ENCODE data around the gene PTPRG.

Gene PTPRG

DNA sequence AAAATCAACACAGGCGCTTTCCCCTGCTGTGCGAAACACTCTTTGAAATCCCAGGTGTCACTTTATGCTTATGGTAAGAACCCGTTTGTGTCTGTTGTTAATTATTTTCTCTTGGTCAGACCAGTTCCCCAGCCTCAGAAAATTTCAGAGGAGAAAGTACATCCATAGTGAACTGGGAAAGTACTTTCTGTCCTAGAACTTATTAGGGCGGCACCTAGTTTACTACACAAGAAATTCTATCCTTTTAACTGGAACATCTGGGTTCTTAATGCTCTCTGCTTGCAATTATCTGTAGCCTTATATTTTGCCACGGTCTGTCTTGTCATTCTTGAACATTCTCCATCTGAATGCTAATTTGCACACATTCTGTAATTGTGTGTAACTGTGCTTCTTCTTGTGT, 215.0 kb downstream of the PTPRG start:
- no peak for DNase-seq

DNA sequence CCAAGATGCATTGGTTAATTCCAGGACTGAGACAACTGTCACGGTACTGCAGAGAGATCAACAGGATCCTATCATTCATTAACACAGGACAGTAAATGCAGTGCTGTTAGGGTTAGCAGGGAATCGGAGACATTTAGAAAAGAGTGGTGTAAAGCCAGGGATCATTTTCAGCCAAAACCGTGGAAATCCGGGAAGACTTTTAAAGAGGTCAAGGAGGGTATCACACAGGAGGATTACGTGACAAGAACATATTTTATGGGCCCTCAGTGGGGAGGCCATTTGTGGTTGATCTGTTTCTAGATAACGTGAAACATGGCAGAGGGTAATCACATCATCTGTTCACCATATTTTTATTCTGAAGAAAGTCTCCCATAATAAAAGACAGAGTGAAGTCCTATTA, 216.1 kb downstream of the PTPRG start:
- no peak for DNase-seq

DNA sequence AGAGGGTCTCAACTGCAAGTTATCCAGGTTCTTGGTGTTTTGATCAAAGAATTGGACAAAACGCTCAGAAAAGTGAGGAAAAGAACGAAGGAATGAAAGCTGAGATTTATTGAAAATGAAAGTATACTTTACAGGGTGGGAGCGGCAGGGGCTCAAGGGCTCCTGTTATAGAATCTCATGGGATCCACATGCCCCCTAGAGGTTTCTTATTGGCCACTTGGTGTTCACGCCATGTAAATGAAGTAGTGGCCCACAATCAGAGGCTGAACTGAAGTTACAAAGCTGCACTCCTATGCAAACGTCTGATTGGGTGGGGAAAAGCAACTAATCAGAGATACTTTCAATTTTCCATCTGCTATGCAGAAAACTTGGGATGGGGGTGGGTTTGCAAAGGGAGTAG, 216.7 kb downstream of the PTPRG start:
- DNase-seq, result no peak

DNA sequence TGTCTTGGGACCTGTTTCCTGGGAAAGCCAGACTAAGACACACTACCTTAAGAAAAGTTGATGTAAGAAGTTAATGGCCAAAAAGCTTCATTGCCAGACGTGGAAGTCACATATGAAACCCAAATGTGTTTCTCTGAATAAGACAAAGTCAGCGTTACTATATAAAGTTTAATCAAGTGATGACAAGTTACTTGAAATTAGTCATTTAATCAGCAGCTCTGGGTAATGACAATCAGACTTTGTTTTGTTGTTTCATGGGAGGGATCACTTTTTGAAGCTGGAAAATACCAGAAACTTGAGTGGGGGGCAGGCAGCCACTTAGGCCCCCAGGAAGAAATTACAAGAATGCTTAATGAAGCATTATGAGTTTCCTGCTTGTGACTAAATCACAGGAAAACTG, 218.6 kb downstream of the PTPRG start:
- DNase-seq, result no peak

DNA sequence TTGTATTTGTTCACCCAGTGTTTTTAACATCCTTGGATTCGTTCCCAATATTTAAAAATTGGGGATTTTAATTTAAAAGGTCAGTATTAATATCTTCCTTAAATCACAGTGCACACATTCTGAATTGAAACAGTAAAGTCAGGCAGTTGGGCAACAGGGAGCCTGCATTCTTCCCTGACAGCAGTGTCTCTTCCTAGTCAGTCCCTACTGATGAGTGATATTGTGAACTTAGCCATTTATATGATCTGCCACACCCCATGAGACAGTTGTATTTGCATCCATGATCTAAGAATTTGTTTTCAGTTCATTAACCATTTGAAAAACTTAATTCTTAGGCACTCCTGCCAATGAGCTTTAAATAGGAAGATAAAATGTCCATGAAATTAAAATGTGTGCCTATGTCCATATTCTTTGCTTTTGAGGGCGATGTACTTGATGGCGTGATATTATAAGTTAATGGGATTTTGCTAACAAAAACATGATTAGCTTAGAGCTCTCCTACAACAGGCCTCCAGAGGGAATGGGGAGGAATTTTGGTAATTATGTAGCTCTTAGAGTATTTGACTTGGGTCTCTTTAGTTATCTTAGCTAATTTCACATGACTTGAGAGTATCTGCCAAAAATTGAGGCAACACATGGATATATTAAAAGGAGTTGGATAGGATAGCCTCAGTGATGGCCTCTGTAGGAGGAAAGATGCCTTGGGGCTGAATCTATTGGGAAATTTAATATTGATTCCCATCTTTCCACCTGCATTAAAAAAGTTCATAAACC, 219.3 kb downstream of the PTPRG start:
- DNase-seq, result no peak

DNA sequence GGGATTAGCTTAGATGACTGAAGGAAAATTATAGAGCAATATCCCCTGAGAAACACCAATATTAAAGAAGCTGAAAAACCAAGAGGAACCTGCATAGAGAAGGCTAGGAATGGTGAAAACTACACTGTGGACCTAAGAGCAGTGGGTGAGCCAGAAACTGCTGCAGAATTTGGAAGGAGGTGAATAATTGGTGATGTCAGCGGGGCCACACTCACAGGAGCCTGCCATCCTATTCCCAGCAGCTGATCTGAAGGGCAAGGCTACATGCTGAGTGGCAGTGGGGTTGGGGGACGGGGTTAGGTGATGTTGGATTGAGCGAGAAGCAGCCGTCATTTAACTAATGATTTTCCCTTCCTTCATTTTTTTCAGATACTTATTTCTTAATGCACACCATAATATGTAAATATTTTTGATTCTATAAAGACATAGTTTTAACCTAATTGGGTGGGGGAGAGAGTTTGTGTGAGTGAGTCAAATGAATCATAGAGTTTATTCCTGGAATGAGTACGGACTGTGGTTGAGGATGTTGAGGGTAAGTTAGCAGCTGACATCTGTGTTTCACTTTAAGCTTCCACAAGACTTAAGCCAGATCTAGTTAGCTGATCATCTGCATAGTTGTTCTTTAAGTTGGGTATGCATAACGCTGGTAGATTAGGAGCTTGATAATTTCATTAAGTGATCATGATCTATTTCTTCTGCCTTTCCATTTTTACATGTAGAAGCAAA, 222.8 kb downstream of the PTPRG start:
- DNase-seq, result no peak

DNA sequence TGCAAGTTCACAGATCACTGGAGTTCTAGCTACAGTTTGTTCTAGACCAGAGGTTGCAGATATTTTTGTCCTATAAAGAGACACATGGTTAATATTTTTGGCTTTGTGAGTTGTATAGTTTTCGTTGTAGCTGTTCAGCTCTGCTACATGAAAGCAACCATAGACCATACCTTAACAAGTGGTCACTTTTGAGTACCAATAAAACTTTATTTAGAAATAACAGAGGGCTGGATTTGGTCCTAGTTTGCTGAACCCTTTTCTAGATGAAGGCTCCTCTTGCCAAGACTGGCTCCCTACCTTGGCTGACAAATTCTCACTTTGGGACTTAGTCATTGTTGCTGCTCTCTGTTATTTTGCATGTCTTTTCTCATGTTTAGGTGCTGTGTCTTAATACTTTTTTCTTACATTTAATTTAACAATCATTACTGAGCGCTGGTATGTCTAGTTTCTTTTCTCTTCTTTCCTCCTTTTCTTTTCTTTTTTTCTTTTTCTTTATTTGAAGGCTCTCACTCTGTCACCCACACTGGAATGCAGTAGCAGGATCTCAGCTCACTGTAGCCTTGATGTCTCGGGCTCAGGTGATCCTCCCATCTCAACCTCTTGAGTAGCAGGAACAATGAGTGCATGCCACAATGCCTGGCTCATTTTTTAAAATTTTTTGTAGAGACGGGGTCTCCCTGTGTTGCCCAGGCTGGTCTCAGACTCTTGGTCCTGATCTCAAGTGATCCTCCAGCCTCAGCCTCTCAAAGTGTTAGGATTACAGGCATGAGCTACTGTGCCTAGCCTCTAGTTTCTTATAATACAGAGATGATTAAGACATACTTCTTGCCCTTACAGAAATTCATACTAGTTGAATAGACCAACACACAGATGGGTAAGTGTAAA, 227.5 kb downstream of the PTPRG start:
- no peak for DNase-seq

DNA sequence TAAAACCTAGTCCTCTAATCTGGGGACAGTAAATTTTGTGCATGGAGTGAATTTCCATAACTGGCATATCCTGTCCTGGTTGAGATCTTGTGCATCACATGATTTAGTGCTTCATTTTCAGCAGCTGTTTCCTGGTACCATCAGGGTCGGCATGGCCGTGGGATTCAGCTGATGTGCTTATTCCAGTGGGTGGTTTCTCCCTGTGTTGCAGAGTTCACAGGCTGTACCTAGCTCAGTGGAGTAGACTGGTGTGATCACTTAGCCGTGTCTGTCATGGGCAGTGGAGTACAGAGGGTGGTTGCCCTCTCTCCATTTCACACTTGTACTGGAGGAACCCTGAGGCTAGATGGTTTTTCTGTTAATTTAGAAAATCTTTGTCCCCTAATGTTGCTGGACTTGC, 228.5 kb downstream of the PTPRG start:
- no peak for DNase-seq

DNA sequence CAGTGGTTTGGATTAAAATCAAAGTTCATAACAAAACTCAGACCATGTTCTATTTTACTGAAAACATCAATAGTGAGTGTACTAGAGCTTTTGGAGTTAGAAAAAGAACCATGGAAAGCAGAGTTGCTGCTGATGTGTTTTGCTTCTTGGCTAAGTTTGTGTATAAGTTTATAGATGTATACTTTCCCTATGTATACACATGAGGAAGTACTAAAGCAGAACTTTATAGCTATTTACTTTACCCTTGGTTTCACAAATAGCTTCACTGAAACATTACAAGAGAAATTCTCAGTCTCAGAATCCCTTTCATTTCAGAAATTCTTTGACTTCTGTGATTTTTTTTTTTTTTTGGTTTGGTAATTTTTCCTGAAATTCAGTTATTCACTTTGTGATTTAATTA, 229.0 kb downstream of the PTPRG start:
- no peak for DNase-seq

DNA sequence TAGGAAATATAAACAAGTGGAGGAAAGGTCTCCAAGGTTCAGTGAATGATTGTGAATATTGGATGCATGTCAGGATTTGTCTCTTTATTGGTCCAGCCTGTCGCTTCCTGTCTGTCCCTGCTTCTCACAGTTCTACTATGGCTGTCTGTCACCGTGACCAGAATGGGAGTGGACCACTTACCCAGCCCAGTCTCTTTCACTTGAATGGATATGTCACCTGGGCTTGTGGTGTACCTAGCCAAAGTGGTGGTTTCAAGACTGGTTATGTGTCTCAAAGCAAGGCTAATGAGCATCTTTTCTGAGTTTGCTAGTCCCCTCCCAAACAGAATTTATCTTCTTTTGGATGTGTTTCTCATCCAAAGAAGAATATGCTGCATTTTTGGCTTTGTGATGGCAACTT, 231.7 kb downstream of the PTPRG start:
- no peak for DNase-seq

DNA sequence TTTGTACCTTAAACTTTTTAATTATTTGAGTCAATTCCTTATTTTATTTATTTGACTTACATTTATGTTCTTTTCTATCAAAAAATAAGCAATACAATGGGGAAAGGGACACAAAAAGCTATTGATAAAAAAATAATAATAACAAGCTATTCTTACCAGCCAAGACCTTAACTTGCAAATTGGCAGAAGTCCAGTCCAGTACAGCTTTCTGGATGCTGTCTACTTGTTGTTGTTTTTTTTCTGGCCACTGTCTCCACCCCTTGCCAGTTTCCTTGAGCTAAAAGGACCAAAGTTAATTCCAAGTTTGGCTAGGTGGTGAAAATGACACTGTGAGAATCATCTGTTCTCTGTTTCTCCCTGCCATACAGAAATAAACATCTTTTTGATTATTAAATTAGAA, 232.2 kb downstream of the PTPRG start:
- DNase-seq, result no peak

DNA sequence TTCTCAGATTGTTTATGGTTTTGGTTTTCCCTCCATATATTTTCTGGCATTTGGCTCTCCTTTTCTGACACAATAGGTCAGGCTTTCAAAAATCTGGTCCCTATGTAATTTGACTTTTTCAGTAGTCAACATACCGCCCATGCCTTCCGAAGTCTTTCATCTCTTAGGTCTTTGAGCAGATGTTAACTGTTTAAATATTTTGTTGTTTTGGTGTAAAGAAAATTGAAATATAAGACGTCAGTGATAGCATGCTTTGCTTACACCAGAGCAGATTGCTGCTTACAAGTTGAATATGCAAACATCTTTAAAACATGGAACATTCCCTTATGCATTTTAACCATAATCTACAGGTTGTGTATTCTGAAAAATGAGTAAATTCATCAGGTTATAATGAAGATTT, 233.0 kb downstream of the PTPRG start:
- DNase-seq, result no peak

DNA sequence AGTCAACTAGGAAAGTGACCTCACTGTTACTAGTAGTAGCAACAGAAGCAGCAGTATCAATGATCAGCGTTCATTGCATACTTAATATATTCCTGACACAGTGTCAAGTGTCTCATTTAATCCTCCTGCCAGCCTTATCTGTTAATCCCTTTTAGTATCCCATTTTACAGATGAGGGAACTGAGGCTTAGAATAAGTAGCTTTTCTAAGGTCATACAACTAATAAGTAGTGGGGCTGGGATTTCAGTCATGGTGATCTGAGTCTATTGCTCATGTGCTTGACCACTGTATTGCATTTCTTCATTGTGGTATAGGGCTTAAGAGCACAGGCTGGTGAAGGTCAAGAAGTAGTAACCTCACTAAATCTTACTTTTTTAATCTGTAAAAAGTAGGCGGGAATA, 233.6 kb downstream of the PTPRG start:
- no peak for DNase-seq

DNA sequence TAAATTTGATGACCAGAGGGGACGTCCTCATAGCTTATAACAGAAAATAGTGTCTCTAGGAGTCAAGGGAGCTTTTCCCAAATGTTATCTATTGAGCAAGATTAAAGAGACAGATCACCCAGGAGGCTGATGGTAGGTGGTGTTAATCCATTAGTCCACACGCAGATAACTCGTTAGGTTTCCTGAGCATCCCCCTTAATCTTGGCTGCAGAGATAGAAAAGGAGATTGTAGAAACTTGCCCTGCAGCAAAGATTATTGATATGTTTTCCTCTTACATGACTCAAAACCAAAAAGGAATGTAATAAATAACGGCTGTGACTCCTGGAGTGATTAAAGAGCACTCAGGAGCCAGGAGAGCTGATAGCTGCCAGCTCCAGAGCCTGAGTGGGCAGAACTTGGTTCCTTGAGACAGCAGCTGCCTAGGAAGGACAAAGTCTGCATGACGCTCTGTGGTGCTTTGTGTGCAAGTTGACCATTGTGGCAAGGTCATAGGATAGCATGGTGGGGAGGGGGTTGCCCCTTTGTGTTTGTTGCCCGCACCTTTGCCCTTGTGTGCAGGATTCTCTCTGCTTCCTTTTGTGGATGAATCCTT, 234.8 kb downstream of the PTPRG start:
- no peak for DNase-seq

DNA sequence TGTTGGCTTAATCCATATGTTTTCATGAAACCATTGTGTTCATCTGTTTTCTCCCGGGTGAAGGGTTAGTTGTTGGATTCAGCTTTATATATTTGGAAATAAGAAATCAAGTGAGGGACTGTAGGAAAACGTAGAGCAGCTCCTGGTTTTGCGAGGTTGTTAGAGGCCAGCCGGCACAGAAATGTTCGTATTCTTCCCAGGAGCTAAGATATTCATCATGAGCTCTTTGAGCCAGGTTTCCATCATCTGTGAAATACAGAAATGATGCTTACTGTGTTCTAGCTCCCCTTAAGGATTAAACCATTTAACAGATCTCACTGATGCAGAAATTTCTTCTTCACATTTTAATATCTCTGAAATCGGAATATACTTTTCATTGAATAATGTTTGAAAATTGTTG, 235.5 kb downstream of the PTPRG start:
- DNase-seq, result no peak

DNA sequence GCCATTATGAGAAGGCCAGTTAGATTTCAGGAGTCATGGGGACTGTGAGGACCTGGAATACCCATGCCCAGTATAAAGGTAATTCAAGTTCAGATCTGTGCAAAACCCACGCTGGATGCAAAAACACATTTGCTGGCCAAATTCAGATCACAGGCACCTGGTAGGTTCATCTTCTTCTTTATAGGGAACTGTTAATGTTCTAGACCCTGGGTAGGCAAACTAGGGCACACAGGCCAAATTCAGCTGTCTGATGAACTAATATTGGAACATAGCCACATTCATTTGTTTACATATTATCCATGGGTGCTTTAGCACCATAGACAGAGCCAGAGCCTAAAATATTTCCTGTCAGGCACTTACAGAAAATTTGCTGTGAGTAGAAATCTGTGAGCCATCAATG, 241.4 kb downstream of the PTPRG start:
- no peak for DNase-seq

DNA sequence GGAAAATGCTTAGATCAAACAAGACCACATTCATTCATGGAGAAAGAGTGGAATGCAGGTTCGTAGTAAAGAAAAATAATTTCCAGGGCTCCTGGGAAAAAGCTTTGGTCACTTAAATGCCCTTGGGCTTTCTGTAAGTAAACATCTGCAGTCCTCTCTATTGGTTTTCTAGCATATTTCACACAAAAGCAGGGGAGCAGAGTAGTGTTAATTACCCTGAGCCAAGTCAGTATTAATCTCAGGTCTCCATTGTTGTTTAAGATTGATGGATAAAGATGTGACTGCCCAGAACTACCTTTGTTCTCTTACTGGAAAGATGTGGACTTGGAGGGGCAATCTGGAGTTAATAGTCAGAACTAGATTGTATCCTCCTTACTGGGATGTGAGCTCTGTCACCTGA, 242.6 kb downstream of the PTPRG start:
- DNase-seq, result no peak

DNA sequence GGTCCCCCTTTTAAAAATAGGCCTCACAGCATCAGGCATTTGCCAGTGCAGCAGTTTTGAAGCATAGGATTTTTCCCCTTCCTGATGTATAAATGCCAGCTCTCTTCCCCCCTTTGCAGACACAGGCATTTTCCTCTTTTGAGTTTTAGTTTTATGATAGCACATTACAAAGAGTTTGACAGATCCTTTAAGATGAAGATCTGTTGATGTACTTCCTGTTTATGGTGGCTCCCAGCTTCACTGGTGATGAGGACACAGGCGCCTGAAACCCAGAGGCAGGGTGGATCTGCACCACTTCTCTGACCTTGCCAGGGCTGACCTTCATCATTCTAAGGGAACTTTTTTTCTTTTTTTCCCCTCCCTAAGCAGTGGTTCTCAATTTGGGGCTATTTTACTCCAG, 243.4 kb downstream of the PTPRG start:
- DNase-seq, result no peak

DNA sequence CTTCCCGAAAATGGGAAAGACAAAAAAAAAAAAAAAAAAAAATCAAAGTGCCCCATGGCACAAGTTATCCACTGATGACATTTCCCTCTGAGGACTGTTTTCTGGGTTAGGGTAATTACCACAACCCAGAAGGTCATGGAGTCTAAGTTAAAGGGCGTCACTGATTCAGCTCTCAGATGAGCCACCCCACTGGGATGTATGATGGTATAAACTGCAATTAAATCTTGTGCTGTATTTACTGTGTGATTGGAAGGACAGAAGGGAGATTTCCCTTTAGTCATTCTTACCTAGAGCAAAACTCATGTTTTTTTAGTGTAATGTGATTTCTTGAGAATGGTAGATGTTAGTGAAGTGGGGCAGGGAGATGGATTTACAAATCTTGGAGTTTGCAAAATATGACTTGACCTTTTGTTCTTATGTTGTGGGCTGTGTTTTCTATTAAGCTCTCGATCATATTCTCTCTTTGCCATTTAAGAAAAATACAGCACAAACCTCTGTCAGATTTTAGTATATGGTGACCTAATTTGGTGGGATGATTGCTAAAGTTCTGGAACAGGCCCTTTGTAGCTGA, 244.2 kb downstream of the PTPRG start:
- no peak for DNase-seq

DNA sequence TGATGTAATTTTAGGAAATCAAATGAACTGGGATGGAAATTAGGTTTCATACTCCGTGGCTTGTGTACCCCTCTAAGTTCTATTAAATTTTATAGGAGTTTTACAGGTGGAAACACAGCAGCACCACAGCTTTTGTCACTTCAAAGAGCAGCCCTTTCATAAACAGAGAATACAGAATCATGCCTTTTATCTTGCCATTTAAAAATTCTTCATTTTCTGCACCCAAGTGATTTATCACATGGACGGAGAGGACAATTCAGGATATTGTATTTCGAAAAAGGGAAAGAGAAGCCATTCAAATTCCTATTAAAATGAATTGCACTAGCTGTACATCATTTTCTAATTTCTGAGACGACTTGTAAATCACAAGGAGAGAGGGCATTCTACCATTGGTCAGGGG, 245.4 kb downstream of the PTPRG start:
- DNase-seq, result no peak

DNA sequence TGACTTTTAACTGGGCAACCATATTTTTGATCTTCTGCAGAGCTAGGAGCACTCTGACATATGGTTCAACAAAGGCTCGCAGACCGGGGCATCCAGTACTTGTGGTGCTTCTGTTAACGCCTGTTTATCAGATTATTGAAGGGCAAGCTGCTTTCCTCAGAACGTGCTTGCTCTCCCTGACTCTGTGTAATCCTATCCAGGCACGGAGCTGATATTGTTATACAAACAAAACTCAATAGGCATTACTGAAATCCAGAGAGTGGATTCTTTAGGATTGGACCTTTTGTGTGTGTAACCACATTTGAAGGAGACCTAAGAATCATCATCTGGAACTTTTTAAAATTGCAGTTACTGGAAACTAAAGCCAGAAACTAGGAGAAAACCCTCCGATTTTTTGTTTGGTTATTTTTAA, 246.5 kb downstream of the PTPRG start:
- DNase-seq, result no peak

DNA sequence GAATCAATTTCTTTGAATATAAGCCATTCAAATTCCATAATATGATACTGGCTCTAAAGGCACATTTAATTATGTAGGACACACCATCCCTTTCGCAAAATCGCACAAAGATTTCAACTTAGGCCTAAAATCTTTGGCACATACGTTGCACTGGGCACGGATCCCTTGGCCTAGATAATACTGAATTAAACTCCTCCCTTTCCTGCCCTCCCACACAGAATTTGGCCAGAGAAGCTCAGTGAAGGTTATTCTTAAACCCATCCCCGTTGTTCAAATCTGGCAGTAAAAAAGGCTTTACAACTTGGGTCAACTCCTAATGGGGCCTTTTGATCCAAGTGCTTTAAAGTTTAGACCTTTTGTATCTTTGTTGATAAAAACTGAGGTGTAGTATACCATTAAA, 247.2 kb downstream of the PTPRG start:
- DNase-seq, result no peak

DNA sequence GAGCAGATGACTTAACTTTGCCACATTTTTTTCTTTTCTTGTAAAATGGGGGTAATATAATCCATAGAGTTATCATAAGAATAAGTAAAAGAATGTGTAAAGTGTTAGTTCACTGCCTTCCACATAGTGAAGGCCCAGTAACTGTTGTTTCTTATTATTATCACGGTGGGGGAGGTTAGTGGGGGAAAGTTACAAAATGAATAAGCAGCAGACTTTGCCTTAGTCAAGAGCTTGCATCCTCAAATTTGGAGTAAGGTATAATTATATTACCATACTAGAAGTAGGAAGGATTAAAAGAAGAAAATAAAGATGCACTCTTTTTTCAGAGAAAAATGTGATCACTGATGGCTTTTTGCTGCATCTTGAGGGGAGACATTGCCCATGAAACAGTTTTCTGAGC, 247.6 kb downstream of the PTPRG start:
- no peak for DNase-seq
